HepG2 (cell line): ENCODE measurements around the gene NAP1L1. TPM values are rescaled to one million over a fixed set of nuclear protein-coding genes. Genes with fewer than 3 reads are reported as not detected.
A peak's percentile ranks its signal among the peaks of the same experiment; 100 is the strongest.

ENCODE experiments used
- CREB1 ChIP-seq, 2 experiments: fragments of 450-650 bp in 1 of 2; IDR thresholded peaks; 2 replicates each; pipeline ENCODE4 v1.6.1; 2016 to 2017; ENCODE audit warnings: control low read depth in 1 of 2, mild to moderate bottlenecking in 1 of 2, missing compliant biosample characterization in 1 of 2, missing genetic modification characterization in 1 of 2
- ETV5 ChIP-seq: IDR thresholded peaks from 2 replicates; pipeline ENCODE4 v1.6.1; 2018; ENCODE audit warnings: missing biosample characterization, missing genetic modification reagents, inconsistent platforms, borderline replicate concordance
- HOXA7 ChIP-seq: sonication (generic); formaldehyde crosslinking; IDR thresholded peaks from 2 replicates; pipeline ENCODE4 v1.8.1; 2022; ENCODE audit warnings: mild to moderate bottlenecking, missing genetic modification reagents, moderate library complexity
- JUND ChIP-seq: sonication (generic); formaldehyde crosslinking; IDR thresholded peaks from 2 replicates; pipeline ENCODE4 v1.8.0; 2022; ENCODE audit warnings: mild to moderate bottlenecking, missing genetic modification reagents
- KDM1A ChIP-seq: IDR thresholded peaks from 2 replicates; pipeline ENCODE4 v1.6.1; 2016; ENCODE audit warnings: missing compliant biosample characterization
- KDM4B ChIP-seq: sonication (generic); formaldehyde crosslinking; IDR thresholded peaks from 2 replicates; pipeline ENCODE4 v1.4.0; 2020; ENCODE audit warnings: missing genetic modification reagents
- NCOA2 ChIP-seq: sonication (generic); formaldehyde crosslinking; IDR thresholded peaks from 2 replicates; pipeline ENCODE4 v1.8.0; 2022; ENCODE audit warnings: inconsistent platforms
- NFE2 ChIP-seq: sonication (generic); formaldehyde crosslinking; IDR thresholded peaks from 2 replicates; pipeline ENCODE4 v1.4.0; 2020; ENCODE audit warnings: missing genetic modification reagents
- RFXANK ChIP-seq: IDR thresholded peaks from 2 replicates; pipeline ENCODE4 v1.6.1; 2016
- TCF7 ChIP-seq: sonication (generic); IDR thresholded peaks from 2 replicates; pipeline ENCODE4 v1.6.1; 2016; ENCODE audit warnings: antibody characterized with exemption, low read depth
- U2AF1 ChIP-seq: fragments of 200-400 bp; formaldehyde crosslinking; optimal IDR thresholded peaks from 2 replicates; pipeline ENCODE3; 2017; ENCODE audit warnings: mild to moderate bottlenecking, low read depth, low read length
- YEATS4 ChIP-seq: sonication (generic); formaldehyde crosslinking; IDR thresholded peaks from 2 replicates; pipeline ENCODE4 v1.4.0; 2020; ENCODE audit warnings: missing genetic modification reagents, borderline replicate concordance
- ZEB1 ChIP-seq: IDR thresholded peaks from 2 replicates; pipeline ENCODE4 v1.6.1; 2012; ENCODE audit warnings: mild to moderate bottlenecking, low read depth, inconsistent platforms; ENCODE audit not compliant: insufficient replicate concordance
- ZNF10 ChIP-seq: sonication (generic); formaldehyde crosslinking; IDR thresholded peaks from 2 replicates; pipeline ENCODE4 v1.4.0; 2020; ENCODE audit warnings: mild to moderate bottlenecking, low read depth, missing genetic modification reagents, borderline replicate concordance
- ZNF121 ChIP-seq: sonication (generic); formaldehyde crosslinking; IDR thresholded peaks from 2 replicates; pipeline ENCODE4 v1.5.0; 2020; ENCODE audit warnings: mild to moderate bottlenecking, missing genetic modification reagents
- ZNF136 ChIP-seq: sonication (generic); formaldehyde crosslinking; IDR thresholded peaks from 2 replicates; pipeline ENCODE4 v1.8.1; 2022; ENCODE audit warnings: low read depth, mild to moderate bottlenecking, moderate library complexity, missing genetic modification reagents
- ZNF234 ChIP-seq: sonication (generic); formaldehyde crosslinking; conservative IDR thresholded peaks from 2 replicates; pipeline ENCODE4 v1.5.1; 2020; ENCODE audit warnings: mild to moderate bottlenecking, missing genetic modification reagents
- ZNF337 ChIP-seq: sonication (generic); formaldehyde crosslinking; IDR thresholded peaks from 2 replicates; pipeline ENCODE4 v1.5.1; 2020; ENCODE audit warnings: missing genetic modification reagents, low read depth, mild to moderate bottlenecking, borderline replicate concordance
- ZNF724P ChIP-seq: sonication (generic); formaldehyde crosslinking; IDR thresholded peaks from 2 replicates; pipeline ENCODE4 v1.8.0; 2022; ENCODE audit warnings: missing genetic modification reagents, borderline replicate concordance
- ZNF792 ChIP-seq: IDR thresholded peaks from 2 replicates; pipeline ENCODE4 v1.6.1; 2016
- ZSCAN21 ChIP-seq: sonication (generic); formaldehyde crosslinking; IDR thresholded peaks from 2 replicates; pipeline ENCODE4 v1.8.0; 2022; ENCODE audit warnings: mild to moderate bottlenecking, missing genetic modification reagents, moderate library complexity, borderline replicate concordance
- polyA plus RNA-seq, 8 experiments: library from polyadenylated mRNA; depleted of rRNA in 3 of 8; stranded (reverse) in 7 of 8; unstranded in 1 of 8; fragments of >200 nt; fragmentation: Illumina TruSeq in 4 of 8; extraction: Trizol in 4 of 8; gene quantifications; 2 replicates each; pipeline versions ENCODE4 v1.2.1 to v1.2.3, GENCODE V29; 2011 to 2016; ENCODE audit warnings: low read depth in 4 of 8, missing spikeins in 1 of 8, mixed read lengths in 1 of 8; ENCODE audit not compliant: insufficient read depth in 1 of 8
- total RNA-seq, 5 experiments: library from RNA; depleted of rRNA; stranded (reverse); fragments of >200 nt; fragmentation: Illumina TruSeq; extraction: Trizol; gene quantifications; 2 replicates each; pipeline ENCODE4 v1.2.3, GENCODE V29; 2016; ENCODE audit warnings: low read depth in 1 of 5
- TF ChIP-seq, protein P1 (sequence below): sonication (generic); formaldehyde crosslinking; IDR thresholded peaks from 2 replicates; pipeline ENCODE4 v1.5.1; 2020; ENCODE audit warnings: missing genetic modification reagents, mild to moderate bottlenecking, borderline replicate concordance
- TF ChIP-seq, protein P2 (sequence below): fragments of 450-650 bp; IDR thresholded peaks from 2 replicates; pipeline ENCODE4 v1.6.1; 2016
- TF ChIP-seq, protein P3 (sequence below): sonication (generic); formaldehyde crosslinking; IDR thresholded peaks from 2 replicates; pipeline ENCODE4 v1.8.0; 2022; ENCODE audit warnings: mild to moderate bottlenecking, missing genetic modification reagents; ENCODE audit not compliant: insufficient replicate concordance
- TF ChIP-seq, protein P4 (sequence below): sonication (generic); formaldehyde crosslinking; conservative IDR thresholded peaks from 2 replicates; pipeline ENCODE4 v1.8.1; 2023; ENCODE audit warnings: missing genetic modification reagents

The NAP1L1 gene
- total and polyA plus RNA-seq, 2 of the 13 experiments (the other 11 are each of a cell fraction or from before 2014, with no cell fraction given), result 207 to 309 TPM

GRCh38 chr12:75990189-75990912 lies 94.1 kb downstream of the NAP1L1 start (continued):
- TF ChIP-seq ZNF337 (CRISPR knock-in tag) (no peak), ZNF10 (no peak), ZNF136 (CRISPR knock-in tag) (no peak; the same call in 1 of the 2 replicates), YEATS4 (CRISPR knock-in tag) (no peak), HOXA7 (CRISPR knock-in tag) (no peak), ETV5 (CRISPR knock-in tag) (peak; percentile 61), NFE2 (CRISPR knock-in tag) (no peak), RFXANK (CRISPR knock-in tag) (peak; percentile 90; the same call in 1 of the 2 replicates), KDM1A (CRISPR knock-in tag) (no peak), KDM4B (CRISPR knock-in tag) (0 out of 2 replicates have a peak, but pooled peaks have one; percentile 80), ZSCAN21 (no peak), CREB1 (IDR thresholded peaks at IDR 0.05) (peak; percentile 24; the same call in 1 of the 2 replicates), CREB1 (CRISPR knock-in tag; IDR thresholded peaks at IDR 0.05) (peak; percentile 88), U2AF1 (no peak), NCOA2 (CRISPR knock-in tag) (peak; percentile 100), ZNF234 (no peak), ZNF724P (CRISPR knock-in tag) (no peak), ZNF792 (CRISPR knock-in tag) (peak; percentile 69; the same call in 1 of the 2 replicates), JUND (CRISPR knock-in tag) (peak; percentile 87), ZNF121 (CRISPR knock-in tag) (no peak), ZEB1 (peak; percentile 56), TCF7 (peak; percentile 99)
- TF ChIP-seq, protein P1, sequence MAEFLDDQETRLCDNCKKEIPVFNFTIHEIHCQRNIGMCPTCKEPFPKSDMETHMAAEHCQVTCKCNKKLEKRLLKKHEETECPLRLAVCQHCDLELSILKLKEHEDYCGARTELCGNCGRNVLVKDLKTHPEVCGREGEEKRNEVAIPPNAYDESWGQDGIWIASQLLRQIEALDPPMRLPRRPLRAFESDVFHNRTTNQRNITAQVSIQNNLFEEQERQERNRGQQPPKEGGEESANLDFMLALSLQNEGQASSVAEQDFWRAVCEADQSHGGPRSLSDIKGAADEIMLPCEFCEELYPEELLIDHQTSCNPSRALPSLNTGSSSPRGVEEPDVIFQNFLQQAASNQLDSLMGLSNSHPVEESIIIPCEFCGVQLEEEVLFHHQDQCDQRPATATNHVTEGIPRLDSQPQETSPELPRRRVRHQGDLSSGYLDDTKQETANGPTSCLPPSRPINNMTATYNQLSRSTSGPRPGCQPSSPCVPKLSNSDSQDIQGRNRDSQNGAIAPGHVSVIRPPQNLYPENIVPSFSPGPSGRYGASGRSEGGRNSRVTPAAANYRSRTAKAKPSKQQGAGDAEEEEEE, result no peak
- TF ChIP-seq, protein P2, sequence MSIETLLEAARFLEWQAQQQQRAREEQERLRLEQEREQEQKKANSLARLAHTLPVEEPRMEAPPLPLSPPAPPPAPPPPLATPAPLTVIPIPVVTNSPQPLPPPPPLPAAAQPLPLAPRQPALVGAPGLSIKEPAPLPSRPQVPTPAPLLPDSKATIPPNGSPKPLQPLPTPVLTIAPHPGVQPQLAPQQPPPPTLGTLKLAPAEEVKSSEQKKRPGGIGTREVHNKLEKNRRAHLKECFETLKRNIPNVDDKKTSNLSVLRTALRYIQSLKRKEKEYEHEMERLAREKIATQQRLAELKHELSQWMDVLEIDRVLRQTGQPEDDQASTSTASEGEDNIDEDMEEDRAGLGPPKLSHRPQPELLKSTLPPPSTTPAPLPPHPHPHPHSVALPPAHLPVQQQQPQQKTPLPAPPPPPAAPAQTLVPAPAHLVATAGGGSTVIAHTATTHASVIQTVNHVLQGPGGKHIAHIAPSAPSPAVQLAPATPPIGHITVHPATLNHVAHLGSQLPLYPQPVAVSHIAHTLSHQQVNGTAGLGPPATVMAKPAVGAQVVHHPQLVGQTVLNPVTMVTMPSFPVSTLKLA, result no peak
- TF ChIP-seq, protein P3, sequence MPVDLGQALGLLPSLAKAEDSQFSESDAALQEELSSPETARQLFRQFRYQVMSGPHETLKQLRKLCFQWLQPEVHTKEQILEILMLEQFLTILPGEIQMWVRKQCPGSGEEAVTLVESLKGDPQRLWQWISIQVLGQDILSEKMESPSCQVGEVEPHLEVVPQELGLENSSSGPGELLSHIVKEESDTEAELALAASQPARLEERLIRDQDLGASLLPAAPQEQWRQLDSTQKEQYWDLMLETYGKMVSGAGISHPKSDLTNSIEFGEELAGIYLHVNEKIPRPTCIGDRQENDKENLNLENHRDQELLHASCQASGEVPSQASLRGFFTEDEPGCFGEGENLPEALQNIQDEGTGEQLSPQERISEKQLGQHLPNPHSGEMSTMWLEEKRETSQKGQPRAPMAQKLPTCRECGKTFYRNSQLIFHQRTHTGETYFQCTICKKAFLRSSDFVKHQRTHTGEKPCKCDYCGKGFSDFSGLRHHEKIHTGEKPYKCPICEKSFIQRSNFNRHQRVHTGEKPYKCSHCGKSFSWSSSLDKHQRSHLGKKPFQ (CRISPR knock-in tag), result no peak
- TF ChIP-seq, protein P4, sequence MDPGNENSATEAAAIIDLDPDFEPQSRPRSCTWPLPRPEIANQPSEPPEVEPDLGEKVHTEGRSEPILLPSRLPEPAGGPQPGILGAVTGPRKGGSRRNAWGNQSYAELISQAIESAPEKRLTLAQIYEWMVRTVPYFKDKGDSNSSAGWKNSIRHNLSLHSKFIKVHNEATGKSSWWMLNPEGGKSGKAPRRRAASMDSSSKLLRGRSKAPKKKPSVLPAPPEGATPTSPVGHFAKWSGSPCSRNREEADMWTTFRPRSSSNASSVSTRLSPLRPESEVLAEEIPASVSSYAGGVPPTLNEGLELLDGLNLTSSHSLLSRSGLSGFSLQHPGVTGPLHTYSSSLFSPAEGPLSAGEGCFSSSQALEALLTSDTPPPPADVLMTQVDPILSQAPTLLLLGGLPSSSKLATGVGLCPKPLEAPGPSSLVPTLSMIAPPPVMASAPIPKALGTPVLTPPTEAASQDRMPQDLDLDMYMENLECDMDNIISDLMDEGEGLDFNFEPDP, result no peak
